GM10266 (cell line): ENCODE measurements around the gene FRMD4A.

ENCODE experiments used
- DNase-seq: peaks from one replicate; pipeline ENCODE4 v3.0.0; 2012; ENCODE audit errors: extremely low spot score
- TF ChIP-seq, protein P1 (sequence below): IDR thresholded peaks from 2 replicates; pipeline ENCODE4 v1.5.1; 2012; ENCODE audit warnings: mild to moderate bottlenecking, low read depth; ENCODE audit not compliant: control insufficient read depth, insufficient read depth; ENCODE audit errors: missing control alignments

The FRMD4A gene

DNA sequence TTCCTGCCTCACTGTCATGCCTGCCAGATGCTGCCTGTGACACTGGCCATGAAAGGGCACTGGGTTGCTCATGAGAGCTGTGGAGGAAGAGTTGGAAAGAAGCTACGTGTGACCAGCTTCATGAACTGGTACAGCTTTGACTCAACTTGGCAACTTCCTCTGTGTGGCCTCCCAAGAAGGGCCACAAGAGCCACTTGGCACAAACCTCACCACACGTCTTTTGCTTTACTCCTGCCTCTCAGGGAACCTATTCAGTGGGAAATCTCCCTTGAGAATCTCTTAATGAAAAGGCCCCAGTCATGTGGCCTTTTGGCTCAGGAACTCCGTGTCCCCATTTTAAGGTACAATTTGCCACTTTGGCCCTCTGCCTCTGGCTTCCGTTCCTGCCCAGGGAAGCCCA lies 54.5 kb downstream of the FRMD4A start:
- TF ChIP-seq, protein P1, sequence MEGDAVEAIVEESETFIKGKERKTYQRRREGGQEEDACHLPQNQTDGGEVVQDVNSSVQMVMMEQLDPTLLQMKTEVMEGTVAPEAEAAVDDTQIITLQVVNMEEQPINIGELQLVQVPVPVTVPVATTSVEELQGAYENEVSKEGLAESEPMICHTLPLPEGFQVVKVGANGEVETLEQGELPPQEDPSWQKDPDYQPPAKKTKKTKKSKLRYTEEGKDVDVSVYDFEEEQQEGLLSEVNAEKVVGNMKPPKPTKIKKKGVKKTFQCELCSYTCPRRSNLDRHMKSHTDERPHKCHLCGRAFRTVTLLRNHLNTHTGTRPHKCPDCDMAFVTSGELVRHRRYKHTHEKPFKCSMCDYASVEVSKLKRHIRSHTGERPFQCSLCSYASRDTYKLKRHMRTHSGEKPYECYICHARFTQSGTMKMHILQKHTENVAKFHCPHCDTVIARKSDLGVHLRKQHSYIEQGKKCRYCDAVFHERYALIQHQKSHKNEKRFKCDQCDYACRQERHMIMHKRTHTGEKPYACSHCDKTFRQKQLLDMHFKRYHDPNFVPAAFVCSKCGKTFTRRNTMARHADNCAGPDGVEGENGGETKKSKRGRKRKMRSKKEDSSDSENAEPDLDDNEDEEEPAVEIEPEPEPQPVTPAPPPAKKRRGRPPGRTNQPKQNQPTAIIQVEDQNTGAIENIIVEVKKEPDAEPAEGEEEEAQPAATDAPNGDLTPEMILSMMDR = no peak
- no peak for DNase-seq

DNA sequence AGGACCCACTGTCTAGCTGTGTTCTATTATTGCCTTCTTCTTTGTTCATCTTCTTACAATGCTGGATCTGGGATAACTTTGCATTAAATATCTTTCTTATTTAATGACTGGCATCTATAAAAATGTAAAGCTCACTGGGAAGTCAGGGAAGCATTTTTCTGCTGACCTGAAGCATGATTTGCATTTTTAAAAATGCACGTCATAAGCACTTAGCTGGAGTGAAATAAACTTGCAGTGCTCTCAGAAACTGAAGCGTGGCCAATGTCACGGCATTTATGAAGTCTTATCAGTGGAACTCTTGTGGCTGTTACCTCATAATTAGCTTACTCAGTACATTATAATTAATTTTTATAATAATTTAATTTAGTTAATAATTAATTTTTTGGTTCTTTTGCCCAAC lies 59.1 kb downstream of the FRMD4A start:
- no peak for DNase-seq

DNA sequence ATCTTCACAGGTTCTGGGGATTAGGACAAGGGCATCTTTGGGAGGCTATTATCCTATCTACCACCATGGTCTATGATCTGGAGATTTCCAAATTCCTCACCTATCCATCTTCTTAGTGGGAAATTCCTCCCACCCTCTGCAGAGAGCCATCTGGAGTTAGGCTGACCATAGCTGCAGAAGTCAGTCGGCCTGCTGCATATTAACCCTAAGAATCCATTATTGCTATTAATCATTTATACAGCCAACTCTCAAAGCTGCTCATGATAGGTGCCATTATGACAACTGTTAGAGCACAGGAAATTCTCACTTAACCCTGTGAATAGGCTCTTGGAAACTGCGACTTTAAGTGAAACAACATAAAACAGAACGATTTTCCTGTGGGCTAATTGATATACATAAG lies 60.4 kb downstream of the FRMD4A start:
- no peak for DNase-seq
- TF ChIP-seq, protein P1 = no peak

More for the DNA sequence above, 59.1 kb downstream of the FRMD4A start:
- TF ChIP-seq, protein P1 = no peak

DNA sequence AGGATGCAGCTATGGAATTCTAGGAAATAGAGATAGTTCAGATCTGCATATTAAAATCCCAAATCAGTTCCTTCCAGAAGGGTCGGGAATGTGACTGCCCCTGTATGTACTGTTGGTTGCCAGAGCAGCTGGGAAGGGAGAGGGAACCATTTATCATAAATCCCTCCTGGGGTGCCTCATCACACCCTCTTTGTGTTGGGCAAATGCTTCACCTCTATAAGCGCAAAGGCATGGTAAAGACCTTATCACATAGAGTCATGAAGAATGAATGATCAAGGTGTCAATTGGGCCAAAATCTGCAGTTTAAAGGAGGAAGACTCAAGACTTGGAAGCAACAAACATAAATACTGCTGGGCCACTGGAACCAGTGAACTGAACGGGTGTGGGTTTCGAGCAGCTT lies 65.0 kb downstream of the FRMD4A start:
- TF ChIP-seq, protein P1 = no peak
- no peak for DNase-seq

DNA sequence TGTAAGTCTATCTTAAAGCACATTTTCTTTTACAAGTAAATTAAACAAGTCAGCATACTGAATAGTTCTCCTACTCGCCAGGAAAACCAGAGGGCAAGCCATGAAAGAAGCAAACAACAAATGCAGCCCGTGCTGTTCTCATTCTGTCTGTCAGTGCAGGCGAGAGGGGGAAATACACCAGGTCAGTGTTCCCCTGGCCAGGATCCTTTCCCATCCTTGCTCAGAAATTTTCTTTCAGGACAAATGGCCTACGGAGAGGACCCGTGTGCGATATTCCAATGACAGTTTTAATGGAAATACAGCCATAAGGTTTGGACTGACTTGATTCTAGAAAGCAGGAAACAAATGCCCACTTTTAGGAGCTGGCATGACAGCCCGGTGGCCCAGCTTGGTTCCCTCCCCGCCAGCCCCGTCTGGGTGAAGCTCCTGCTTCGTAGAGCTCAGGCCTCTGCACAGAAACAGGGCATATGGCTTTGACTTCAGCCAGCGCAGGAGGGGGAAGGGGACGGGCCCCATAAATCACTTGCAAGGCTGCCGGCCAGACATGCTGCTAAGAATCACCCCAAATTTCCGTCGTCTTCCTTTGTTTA lies 67.8 kb downstream of the FRMD4A start:
- no peak for DNase-seq
- TF ChIP-seq, protein P1 = no peak

DNA sequence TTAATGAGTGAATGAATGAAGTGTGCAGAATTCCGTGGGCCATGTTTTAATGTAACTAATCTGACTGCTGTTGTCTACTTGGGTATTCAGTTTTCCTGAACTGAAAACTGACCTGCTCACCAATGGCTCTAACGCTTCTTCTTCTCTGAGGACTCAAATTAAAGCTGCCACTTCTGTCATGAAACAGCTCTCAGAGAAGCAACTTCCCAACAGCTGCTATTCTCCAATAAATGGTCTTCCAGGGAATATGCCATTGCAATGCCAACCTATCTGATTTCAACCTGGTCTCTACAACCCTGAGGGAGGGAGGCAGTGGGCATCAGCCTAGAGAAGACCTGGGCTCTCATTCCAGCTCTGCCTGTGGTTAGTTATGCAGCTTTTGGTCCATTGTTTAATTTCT lies 69.4 kb downstream of the FRMD4A start:
- DNase-seq = no peak
- TF ChIP-seq, protein P1 = no peak

DNA sequence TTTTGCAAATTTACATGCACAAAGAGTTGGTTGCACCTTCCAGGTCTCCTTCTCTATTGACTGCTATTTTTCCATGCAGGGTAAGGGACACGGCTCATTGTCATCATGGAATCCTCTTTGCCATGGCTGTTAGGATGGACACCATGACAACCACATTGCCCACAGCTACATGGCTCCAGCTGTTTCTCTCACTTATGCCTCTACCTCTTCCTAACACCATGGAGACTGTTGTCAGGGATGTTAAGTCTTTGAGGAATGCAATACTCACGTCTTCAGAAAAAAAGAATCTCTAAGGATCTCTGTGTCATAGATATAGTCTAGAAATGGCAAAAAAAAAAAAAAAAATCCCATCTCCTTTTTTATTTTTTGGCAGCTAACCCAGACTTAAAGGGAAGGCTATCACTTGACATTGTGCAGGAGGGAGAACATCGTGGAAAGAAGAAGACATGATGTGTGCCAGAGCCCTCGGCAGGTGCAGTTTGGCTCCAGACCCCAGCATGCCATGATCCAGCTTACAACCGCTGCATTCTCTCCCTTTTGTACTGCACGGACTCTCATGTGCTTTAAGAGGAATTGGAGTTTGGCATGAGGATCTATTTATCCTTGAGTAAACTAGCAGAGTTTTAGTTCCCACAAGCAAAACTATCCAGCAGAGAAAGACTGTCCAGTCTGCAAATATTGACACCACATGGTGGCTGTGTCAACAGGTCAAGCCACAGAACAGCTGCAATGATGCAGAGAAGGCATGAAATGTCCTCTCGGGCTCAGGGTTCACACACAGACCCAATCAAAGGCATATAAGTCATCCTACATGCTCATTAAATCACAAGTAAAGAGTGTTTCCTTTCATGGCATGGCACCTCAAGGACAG lies 70.8 kb downstream of the FRMD4A start:
- no peak for DNase-seq
- TF ChIP-seq, protein P1 = no peak
